Spinal cord (tissue), 10 donors: ENCODE measurements around the gene KPNA3. TPM values are rescaled to one million over a fixed set of nuclear protein-coding genes. Genes with fewer than 3 reads are reported as not detected.

ENCODE experiments used
- DNase-seq, 6 donors: peaks; one replicate each; pipeline versions ENCODE4 v3.0.0 to v3.0.0-alpha.2; 2013 to 2015; ENCODE audit warnings: low spot score in 6 of 6, low read depth in 4 of 6
- H3K27ac ChIP-seq: one replicate; pipeline ENCODE4 v1.5.1; 2013; ENCODE audit warnings: low read depth, low read length, control low read depth
- H3K27me3 ChIP-seq: one replicate; pipeline ENCODE4 v1.6.1; 2013; ENCODE audit warnings: low read length; ENCODE audit not compliant: control insufficient read depth, insufficient read depth
- H3K36me3 ChIP-seq: one replicate; pipeline ENCODE4 v1.6.1; 2013; ENCODE audit warnings: low read length; ENCODE audit not compliant: control insufficient read depth, insufficient read depth
- H3K4me1 ChIP-seq: one replicate; pipeline ENCODE4 v1.6.1; 2013; ENCODE audit warnings: low read length; ENCODE audit not compliant: control insufficient read depth, insufficient read depth
- H3K4me3 ChIP-seq: one replicate; pipeline ENCODE4 v1.5.1; 2013; ENCODE audit warnings: low read depth, low read length, control low read depth
- H3K9me3 ChIP-seq: one replicate; pipeline ENCODE4 v1.6.1; 2013; ENCODE audit warnings: low read length; ENCODE audit not compliant: control insufficient read depth, insufficient read depth
- WGBS: methylation state at CpG from one replicate; pipeline ENCODE4 v1.1.5; 2013; ENCODE audit warnings: missing lambda C conversion rate; ENCODE audit not compliant: insufficient coverage; 5-methylcytosine and 5-hydroxymethylcytosine counted together
- polyA plus RNA-seq, 2 donors: library from polyadenylated mRNA; unstranded; fragments of 120-200 nt; gene quantifications; one replicate each; pipeline ENCODE4 v1.2.1, GENCODE V29; 2013; ENCODE audit not compliant: insufficient read length in 2 of 2
- total RNA-seq, 2 donors: library from RNA; depleted of rRNA in 1 of 2; stranded (reverse); fragments of 120-200 nt in 1 of 2; fragments of >200 nt in 1 of 2; gene quantifications; one replicate each; pipeline versions ENCODE4 v1.2.3 to v1.2.4, GENCODE V29; 2013 to 2014
- donor health status: healthy.

The KPNA3 gene
- total and polyA plus RNA-seq, 4 donors, result 33.9 to 58.2 (median 51.3) TPM

GRCh38 chr13:49786401-49787008 is 6.0 kb downstream of the KPNA3 start:
- DNase-seq, result no peak
- H3K4me1 ChIP-seq, result peaks cover 8% of the 10 kb centered on the region
- peaks cover 3% of the 10 kb centered on the region for H3K36me3 ChIP-seq
- H3K27ac ChIP-seq, result no peak overlapping the region
- no peaks in the 10 kb centered on the region for H3K9me3 ChIP-seq
- no peaks in the 10 kb centered on the region for H3K27me3 ChIP-seq
- no peak overlapping the region for H3K4me3 ChIP-seq

GRCh38 chr13:49784886-49785570 is 7.5 kb downstream of the KPNA3 start:
- peaks cover 6% of the 10 kb centered on the region for H3K4me1 ChIP-seq
- H3K36me3 ChIP-seq, result peaks cover under 1% of the 10 kb centered on the region
- no peaks in the 10 kb centered on the region for H3K27me3 ChIP-seq
- H3K9me3 ChIP-seq, result no peaks in the 10 kb centered on the region
- no peak overlapping the region for H3K27ac ChIP-seq
- 100% methylated on average over 2 of the region's 5 CpGs for WGBS
- no peak for DNase-seq
- H3K4me3 ChIP-seq, result no peak overlapping the region

- Histone ChIP-seq H3K9me3 (no peaks in the 10 kb centered on the region), H3K27ac (no peak overlapping the region), H3K4me1 (peaks cover 4% of the 10 kb centered on the region), H3K4me3 (no peak overlapping the region), H3K27me3 (no peaks in the 10 kb centered on the region), H3K36me3 (no peaks in the 10 kb centered on the region)
- 100% methylated on average over 2 of the region's 4 CpGs for WGBS
- no peak for DNase-seq
Measured at GRCh38 chr13:49783865-49784264, 8.6 kb downstream of the KPNA3 start.

- H3K4me3 ChIP-seq, result no peak overlapping the region
- H3K36me3 ChIP-seq, result no peaks in the 10 kb centered on the region
- H3K27ac ChIP-seq, result no peak overlapping the region
- H3K4me1 ChIP-seq, result peaks cover 4% of the 10 kb centered on the region
- no peaks in the 10 kb centered on the region for H3K27me3 ChIP-seq
- no CpG with 5 or more reads among the region's 2 CpGs for WGBS
- H3K9me3 ChIP-seq, result no peaks in the 10 kb centered on the region
- no peak for DNase-seq
Measured at GRCh38 chr13:49782784-49783183, 9.7 kb downstream of the KPNA3 start.

GRCh38 chr13:49781806-49782205 is 10.7 kb downstream of the KPNA3 start:
- Histone ChIP-seq H3K36me3 (no peaks in the 10 kb centered on the region), H3K27me3 (no peaks in the 10 kb centered on the region), H3K27ac (no peak overlapping the region), H3K9me3 (no peaks in the 10 kb centered on the region), H3K4me1 (peaks cover 4% of the 10 kb centered on the region), H3K4me3 (no peak overlapping the region)
- DNase-seq, result peak in 2 of 6 donors; percentile 13
- WGBS, result no CpG with 5 or more reads among the region's 3 CpGs

- H3K4me3 ChIP-seq, result no peak overlapping the region
- H3K4me1 ChIP-seq, result peaks cover 4% of the 10 kb centered on the region
- no peaks in the 10 kb centered on the region for H3K27me3 ChIP-seq
Measured at GRCh38 chr13:49779721-49780120, 12.8 kb downstream of the KPNA3 start.

GRCh38 chr13:49777746-49778614 is 14.5 kb downstream of the KPNA3 start:
- Histone ChIP-seq H3K27ac (no peak overlapping the region), H3K4me1 (peaks cover 4% of the 10 kb centered on the region)

More at GRCh38 chr13:49779721-49780120, 12.8 kb downstream of the KPNA3 start:
- no peak overlapping the region for H3K27ac ChIP-seq
- DNase-seq, result no peak
- no peaks in the 10 kb centered on the region for H3K36me3 ChIP-seq
- H3K9me3 ChIP-seq, result no peaks in the 10 kb centered on the region

GRCh38 chr13:49776871-49777270 is 15.6 kb downstream of the KPNA3 start:
- no peak for DNase-seq
- Histone ChIP-seq H3K4me3 (no peak overlapping the region), H3K27ac (no peak overlapping the region), H3K9me3 (no peaks in the 10 kb centered on the region), H3K4me1 (no peaks in the 10 kb centered on the region), H3K36me3 (no peaks in the 10 kb centered on the region), H3K27me3 (no peaks in the 10 kb centered on the region)

More at GRCh38 chr13:49777746-49778614, 14.5 kb downstream of the KPNA3 start:
- WGBS, result 100% methylated on average over 3 of the region's 6 CpGs
- Histone ChIP-seq H3K9me3 (no peaks in the 10 kb centered on the region), H3K27me3 (no peaks in the 10 kb centered on the region), H3K4me3 (no peak overlapping the region), H3K36me3 (no peaks in the 10 kb centered on the region)
- DNase-seq, result no peak

- Histone ChIP-seq H3K27me3 (no peaks in the 10 kb centered on the region), H3K36me3 (no peaks in the 10 kb centered on the region), H3K4me3 (no peak overlapping the region), H3K4me1 (no peaks in the 10 kb centered on the region), H3K27ac (no peak overlapping the region), H3K9me3 (no peaks in the 10 kb centered on the region)
- no CpG with 5 or more reads among the region's 2 CpGs for WGBS
- DNase-seq, result no peak
Measured at GRCh38 chr13:49774376-49775005, 18.0 kb downstream of the KPNA3 start.
